COLO668 (cell line): ENCODE data around the gene AJUBA.
"Not testable (repeated sequence)": the region's sequence is repeated elsewhere in the genome, so short reads cannot be mapped to it uniquely, and the experiment has no call there.

ENCODE experiments used
- DNase-seq: peaks from one replicate; lab custom pipeline; 2025; ENCODE audit not compliant: unreplicated experiment; lab: John Stamatoyannopoulos, UW

Gene AJUBA

GRCh38 chr14:22982477-22983245 lies at the start of gene AJUBA:
Gene AJUBA (minus strand): TSS chr14:22982551. CDS start chr14:22982266, 285 bp downstream.
- DNase-seq: peak; percentile 36

DNA sequence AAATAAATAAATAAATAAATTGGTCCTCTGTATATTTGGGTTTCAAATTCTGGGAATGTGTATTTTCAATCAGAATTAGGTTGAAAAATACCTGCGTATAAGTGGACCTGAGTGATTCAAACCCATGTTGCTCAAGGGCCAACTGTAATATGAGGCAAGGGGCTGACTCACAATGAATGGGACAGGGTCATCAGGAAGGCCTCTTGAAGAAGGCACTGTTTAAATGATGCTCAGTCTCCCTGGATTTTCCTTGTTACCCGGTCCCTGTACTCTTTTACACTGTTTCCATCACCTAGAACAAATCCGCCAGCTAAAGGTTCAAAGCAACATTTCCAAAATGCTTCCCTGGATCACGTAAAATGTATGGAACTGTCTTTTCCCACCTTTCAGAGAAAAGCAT lies 48.6 kb upstream of the AJUBA start:
- DNase-seq: no peak

DNA sequence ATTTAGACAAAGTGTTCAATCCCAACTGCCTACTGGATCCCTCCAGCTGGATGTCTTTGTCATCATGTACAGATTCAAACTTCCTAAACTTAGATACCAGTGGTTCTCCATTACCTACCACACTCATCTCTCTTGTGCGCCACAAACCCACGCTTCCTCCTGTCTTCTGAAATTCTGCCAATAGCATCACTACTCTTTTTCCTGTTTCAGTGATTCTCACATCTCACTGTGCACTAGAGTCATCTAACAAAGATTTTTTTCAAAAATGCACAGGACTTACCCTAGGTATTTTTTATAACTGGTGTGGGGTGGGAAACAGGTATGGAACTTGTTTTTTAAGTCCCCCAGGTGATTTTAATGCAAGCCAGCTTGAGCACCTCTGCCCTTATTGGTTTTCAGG lies 46.4 kb upstream of the AJUBA start:
- no peak for DNase-seq

DNA sequence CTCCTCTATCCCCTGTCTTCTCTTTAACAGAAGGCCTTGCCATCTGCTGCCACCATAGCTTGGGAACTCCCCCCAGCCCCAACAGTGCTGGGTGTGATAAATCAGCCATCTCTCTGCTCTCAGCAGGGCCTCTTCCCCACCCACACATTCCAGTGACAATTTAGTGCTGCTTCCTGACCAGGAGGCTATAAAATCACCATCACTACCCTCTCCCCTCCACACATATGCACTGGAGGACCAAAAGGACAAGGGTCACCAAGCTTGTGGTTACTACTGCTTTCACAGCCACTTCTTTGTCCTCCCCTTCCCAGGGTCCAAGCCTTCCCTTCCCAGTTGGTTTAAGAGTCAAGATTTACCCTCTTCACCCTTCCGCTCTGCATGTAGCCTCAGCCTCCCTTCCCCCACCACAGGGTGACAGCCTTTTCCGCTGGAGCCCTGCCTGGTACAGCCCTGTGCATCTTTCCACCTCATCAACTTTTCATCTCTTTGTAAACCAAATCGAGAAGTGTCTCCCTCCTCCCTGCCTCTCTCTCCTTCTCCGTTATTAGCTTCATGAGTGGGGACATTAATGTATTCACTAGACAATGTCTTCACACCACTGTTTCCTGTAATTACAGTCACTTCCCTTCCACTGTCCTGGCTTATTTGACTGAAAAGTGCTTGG lies 42.9 kb upstream of the AJUBA start:
- no peak for DNase-seq

GRCh38 chr14:23024612-23025075 lies 42.3 kb upstream of the AJUBA start:
- no peak for DNase-seq

- no peak for DNase-seq
Observed at GRCh38 chr14:23023795-23024152, 41.4 kb upstream of the AJUBA start.

GRCh38 chr14:23023022-23023794 lies 40.9 kb upstream of the AJUBA start:
- no peak for DNase-seq

DNA sequence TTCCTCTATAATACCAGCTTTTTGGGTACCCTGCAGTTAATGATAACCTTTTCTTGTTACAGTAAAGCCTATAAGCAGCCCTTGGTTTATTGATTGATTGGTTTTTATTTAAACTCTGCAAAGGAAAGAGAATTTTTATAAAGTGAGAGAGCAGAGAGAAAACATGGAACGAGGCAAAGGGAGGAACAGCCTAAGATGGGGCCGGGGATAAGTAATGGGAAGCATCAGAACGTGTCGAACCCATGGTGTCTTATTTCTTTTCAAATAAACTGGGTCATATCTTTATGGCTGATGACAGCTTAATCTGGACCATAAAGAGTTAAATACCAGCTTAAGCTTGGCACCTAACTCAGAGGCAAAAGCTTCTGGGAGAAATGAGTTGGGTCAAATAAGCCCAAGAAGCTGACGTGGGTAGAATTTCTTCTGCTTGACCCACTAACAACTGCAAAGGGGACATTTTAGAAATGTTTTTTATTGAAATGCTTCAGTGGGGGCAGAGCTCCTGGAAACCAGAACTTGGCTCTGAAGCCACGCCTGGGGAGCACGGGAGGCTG lies 39.6 kb upstream of the AJUBA start:
- DNase-seq: no peak

DNA sequence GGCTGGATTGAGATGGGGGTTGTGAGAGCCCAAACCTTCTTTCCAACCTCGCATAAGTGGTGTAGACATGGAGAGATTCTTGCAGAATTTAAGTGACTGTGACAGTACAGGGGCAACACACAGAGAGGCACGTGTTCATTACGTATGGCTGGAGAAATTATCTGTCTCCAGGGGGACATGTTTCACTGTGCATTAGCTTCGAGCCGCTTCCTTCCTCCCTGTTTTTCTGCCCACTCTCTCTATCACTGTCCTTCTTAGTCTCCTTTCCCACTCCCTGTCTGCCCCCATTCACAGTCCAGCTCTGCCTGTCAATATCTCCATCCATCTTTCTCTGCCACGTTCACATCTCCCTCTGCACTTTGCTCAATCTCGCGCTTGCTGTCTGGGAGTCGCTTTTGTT lies 39.1 kb upstream of the AJUBA start:
- no peak for DNase-seq

- no peak for DNase-seq
Observed at GRCh38 chr14:23020143-23021128, 38.1 kb upstream of the AJUBA start.

- DNase-seq: no peak
Observed at GRCh38 chr14:23018107-23018506, 35.8 kb upstream of the AJUBA start.

- no peak for DNase-seq
Observed at GRCh38 chr14:23017091-23017490, 34.7 kb upstream of the AJUBA start.

DNA sequence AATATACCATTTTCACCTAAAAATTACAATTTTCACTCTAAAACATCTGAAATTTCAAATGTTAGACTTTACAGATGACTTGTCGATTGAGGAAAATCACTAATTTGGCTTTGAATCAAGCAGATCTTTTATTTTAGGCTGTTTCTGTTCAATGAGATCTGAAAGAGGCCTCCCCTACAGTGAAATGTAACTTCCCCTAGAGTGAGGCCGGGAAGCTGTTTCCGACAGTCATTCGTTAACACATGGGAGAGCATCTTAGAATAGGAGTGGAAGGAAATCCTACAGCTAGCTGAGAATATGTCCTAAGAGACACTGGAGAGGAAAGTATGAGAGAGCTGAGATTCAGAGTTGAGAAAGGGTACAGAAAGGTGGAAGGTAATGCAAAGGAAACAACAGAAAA lies 33.3 kb upstream of the AJUBA start:
- DNase-seq: no peak

GRCh38 chr14:23013749-23014054 lies 31.4 kb upstream of the AJUBA start:
- not testable (repeated sequence) for DNase-seq

GRCh38 chr14:23013054-23013748 lies 30.9 kb upstream of the AJUBA start:
- DNase-seq: no peak

- peak; percentile 90 for DNase-seq
Observed at GRCh38 chr14:23009939-23010726, 27.8 kb upstream of the AJUBA start, which contains the start of gene C14orf93. Gene C14orf93 (minus strand): TSS chr14:23010143. CDS start chr14:22999023, 11,120 bp downstream.

GRCh38 chr14:23009483-23009938 lies 27.2 kb upstream of the AJUBA start:
- DNase-seq: peak; percentile 4

- DNase-seq: no peak
Observed at GRCh38 chr14:23008831-23009230, 26.5 kb upstream of the AJUBA start.
